OCI-LY7 (cell line): ENCODE measurements around the gene SLCO2A1. TPM values are rescaled to one million over a fixed set of nuclear protein-coding genes. Genes with fewer than 3 reads are reported as not detected.

Experiments
- BruUV-seq: library from RNA; stranded (reverse); fragments of 400-500 nt; replicated peaks from 2 replicates; lab custom pipeline; 2021; lab: Mats Ljungman, UMichigan
- CTCF ChIA-PET: fragments of 300-600 bp; sonication (Branson Sonifier 250); formaldehyde crosslinking; loops from one replicate; lab custom pipeline; 2022; ENCODE audit warnings: antibody characterized with exemption; ENCODE audit not compliant: unreplicated experiment; lab: Charles Lee
- POLR2A ChIA-PET: fragments of 300-600 bp; sonication (Branson Sonifier 250); formaldehyde crosslinking; loops from one replicate; lab custom pipeline; 2022; ENCODE audit warnings: antibody characterized with exemption; lab: Charles Lee
- DNase-seq: peaks from one replicate; pipeline ENCODE4 v3.0.0-alpha.2; 2015; ENCODE audit warnings: low spot score
- H2AFZ ChIP-seq: fragments of 200-600 bp; sonication (generic), shearing (Covaris generic); 2 replicates; pipeline ENCODE4 v1.6.1; 2014; ENCODE audit warnings: mild to moderate bottlenecking, antibody characterized with exemption, low read length, moderate library complexity
- H3K27ac ChIP-seq: fragments of 200-600 bp; sonication (generic); 2 replicates; pipeline ENCODE4 v1.5.1; 2014; ENCODE audit warnings: mixed run types, low read depth, mild to moderate bottlenecking, moderate library complexity, low read length, inconsistent platforms; ENCODE audit not compliant: poor library complexity, severe bottlenecking
- H3K36me3 ChIP-seq: fragments of 200-600 bp; sonication (generic); 2 replicates; pipeline ENCODE4 v1.6.1; 2014; ENCODE audit warnings: mild to moderate bottlenecking, antibody characterized with exemption, low read length, moderate library complexity, mixed read lengths; ENCODE audit not compliant: insufficient read depth
- H3K4me1 ChIP-seq: fragments of 200-600 bp; sonication (generic); 2 replicates; pipeline ENCODE4 v1.5.1; 2014; ENCODE audit warnings: mild to moderate bottlenecking, low read length; ENCODE audit not compliant: insufficient read depth, poor library complexity, severe bottlenecking
- H3K4me2 ChIP-seq: fragments of 200-600 bp; sonication (generic); 2 replicates; pipeline ENCODE4 v1.6.1; 2014; ENCODE audit warnings: mild to moderate bottlenecking, low read length
- H3K4me3 ChIP-seq: fragments of 200-600 bp; sonication (generic); 2 replicates; pipeline ENCODE4 v1.5.1; 2014; ENCODE audit warnings: mild to moderate bottlenecking, low read depth, low read length; ENCODE audit not compliant: poor library complexity, severe bottlenecking
- H3K79me2 ChIP-seq: fragments of 200-600 bp; sonication (generic); 2 replicates; pipeline ENCODE4 v1.6.1; 2016; ENCODE audit warnings: low read depth, mild to moderate bottlenecking, low read length, moderate library complexity, mixed read lengths; ENCODE audit not compliant: insufficient read depth
- H3K9me2 ChIP-seq: fragments of 200-600 bp; sonication (generic); 2 replicates; pipeline ENCODE4 v1.6.1; 2016; ENCODE audit warnings: mild to moderate bottlenecking, low read length, mixed read lengths; ENCODE audit not compliant: insufficient read depth
- H3K9me3 ChIP-seq: fragments of 200-600 bp; sonication (generic); 2 replicates; pipeline ENCODE4 v1.6.1; 2014; ENCODE audit warnings: mild to moderate bottlenecking, mixed run types, low read length, mixed read lengths
- H4K20me1 ChIP-seq: fragments of 200-600 bp; sonication (generic); 2 replicates; pipeline ENCODE4 v1.6.1; 2014; ENCODE audit warnings: mild to moderate bottlenecking, antibody characterized with exemption, low read length, moderate library complexity, mixed read lengths; ENCODE audit not compliant: insufficient read depth
- CTCF ChIP-seq: fragments of 200-600 bp; sonication (generic); conservative IDR thresholded peaks from 2 replicates; pipeline ENCODE4 v1.5.1; 2014; ENCODE audit warnings: mild to moderate bottlenecking, antibody characterized with exemption, low read length, moderate library complexity, mixed read lengths
- EZH2phosphoT487 ChIP-seq: fragments of 200-600 bp; sonication (generic); IDR thresholded peaks from 2 replicates; pipeline ENCODE4 v1.6.1; 2018; ENCODE audit warnings: low read depth, borderline replicate concordance, mild to moderate bottlenecking, mixed run types, antibody characterized with exemption, low read length, moderate library complexity, mixed read lengths
- intact Hi-C: fragments of 100-400 bp; cut with micrococcal nuclease; formaldehyde crosslinking; loops from one replicate; pipeline ENCODE4 v1.10.0; 2022; ENCODE audit not compliant: unreplicated experiment
- total RNA-seq, 2 experiments: library from RNA; depleted of rRNA in 1 of 2; stranded (reverse); fragments of >200 nt in 1 of 2; shearing (Covaris generic) in 1 of 2; gene quantifications; 2 replicates each; pipeline ENCODE4 v1.2.3, GENCODE V29; 2014 to 2022

The SLCO2A1 gene
- total RNA-seq, 2 experiments from 2014 or later, result not detected

GRCh38 chr3:133948996-133949395 is 80.7 kb downstream of the SLCO2A1 start:
- Histone ChIP-seq H2AFZ (no peak overlapping the region), H3K36me3 (no peaks in the 10 kb centered on the region), H3K27ac (no peak overlapping the region), H4K20me1 (no peaks in the 10 kb centered on the region), H3K9me3 (no peaks in the 10 kb centered on the region), H3K9me2 (no peaks in the 10 kb centered on the region), H3K79me2 (no peaks in the 10 kb centered on the region), H3K4me2 (no peak overlapping the region), H3K4me3 (no peak overlapping the region), H3K4me1 (no peaks in the 10 kb centered on the region)
- no peak for TF ChIP-seq CTCF
- no peak for TF ChIP-seq EZH2phosphoT487
- ChIA-PET POLR2A (interaction anchor here (0.6 kb wide), 1 partner anchor 1232 kb away, joined by 3 read pairs; no protein-coding TSS in a partner anchor), CTCF (no interaction called here)
- BruUV-seq, result no TSS peak
- DNase-seq, result no peak
- intact Hi-C loops, result no loop called here

DNA sequence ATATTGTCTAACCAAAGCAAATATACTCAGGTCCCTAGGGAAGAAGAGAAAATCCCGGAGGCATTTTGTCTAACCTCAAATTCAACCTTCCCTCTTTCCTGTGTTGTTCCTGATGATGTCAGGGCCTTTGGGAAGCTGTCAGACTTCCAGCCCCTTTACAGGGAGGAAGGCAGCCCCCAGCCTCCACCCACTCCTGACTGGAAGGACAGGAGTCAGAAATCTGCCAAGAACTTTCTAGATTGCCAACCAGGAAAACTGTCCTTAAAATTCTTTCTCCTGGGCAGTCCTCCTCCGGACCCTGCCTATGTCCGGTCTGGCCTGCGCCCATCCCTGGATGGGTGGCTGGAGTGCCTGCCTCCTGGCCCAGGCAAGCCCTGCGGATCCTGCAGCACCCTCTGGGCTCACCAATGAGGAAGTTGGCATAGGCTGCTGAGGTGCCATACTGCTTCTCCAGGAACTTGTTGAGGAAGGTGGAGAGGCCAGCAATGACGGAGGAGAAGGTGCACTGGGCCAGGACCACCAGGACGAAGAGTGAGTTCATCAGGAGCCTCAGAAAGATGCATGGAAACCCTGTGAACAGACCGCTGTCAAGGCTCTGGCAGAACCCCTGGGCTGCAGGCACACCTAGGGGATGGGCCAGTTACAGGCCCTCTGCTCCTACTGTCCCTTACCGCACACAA is 81.5 kb downstream of the SLCO2A1 start:
- intact Hi-C loops, result no loop called here
- ChIA-PET POLR2A (no interaction called here), CTCF (no interaction called here)
- H3K4me2 ChIP-seq, result no peak overlapping the region
- H3K27ac ChIP-seq, result no peak overlapping the region
- H3K36me3 ChIP-seq, result no peaks in the 10 kb centered on the region
- H3K79me2 ChIP-seq, result no peaks in the 10 kb centered on the region
- no TSS peak for BruUV-seq
- no peak overlapping the region for H2AFZ ChIP-seq
- no peaks in the 10 kb centered on the region for H3K9me3 ChIP-seq
- H4K20me1 ChIP-seq, result no peaks in the 10 kb centered on the region
- H3K9me2 ChIP-seq, result no peaks in the 10 kb centered on the region
- no peaks in the 10 kb centered on the region for H3K4me1 ChIP-seq
- no peak for DNase-seq
- H3K4me3 ChIP-seq, result no peak overlapping the region
- TF ChIP-seq CTCF (no peak), EZH2phosphoT487 (no peak)

DNA sequence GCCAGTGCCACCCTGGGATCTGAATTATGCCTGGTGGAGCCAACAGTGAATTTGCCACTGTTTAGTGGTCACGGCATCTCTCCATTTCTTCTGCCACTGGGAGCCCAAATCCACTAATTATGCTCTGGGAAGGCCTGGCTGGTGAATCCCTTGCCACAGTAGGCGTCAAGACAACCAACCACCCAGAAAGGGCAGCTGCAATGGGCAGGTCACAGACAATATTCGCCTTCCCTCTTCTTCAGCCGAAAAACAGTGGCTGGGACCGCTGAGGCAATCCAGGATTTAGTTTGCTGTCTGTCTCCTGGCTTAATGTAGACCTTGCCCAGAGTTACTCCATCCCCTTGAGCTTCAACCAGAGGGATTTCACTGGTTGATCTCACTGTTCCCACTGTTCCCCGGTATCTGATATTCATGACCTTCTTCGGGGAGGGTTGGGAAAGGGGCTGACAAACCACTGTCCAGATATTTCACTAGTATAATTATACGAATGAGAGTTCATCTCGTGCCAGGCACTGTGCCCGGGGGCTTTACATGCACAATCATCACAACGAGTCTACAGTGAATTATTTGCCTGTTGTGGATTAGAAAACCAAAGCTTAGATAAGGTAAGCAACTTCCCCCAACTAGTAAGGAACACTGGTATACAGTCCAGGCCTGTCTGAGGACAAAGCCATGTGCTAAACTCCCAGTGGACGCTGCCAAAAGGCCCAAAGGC is 84.2 kb downstream of the SLCO2A1 start:
- CTCF ChIA-PET, result no interaction called here

More for the DNA sequence above, 84.2 kb downstream of the SLCO2A1 start:
- Histone ChIP-seq H2AFZ (no peak overlapping the region), H3K79me2 (no peaks in the 10 kb centered on the region), H4K20me1 (no peaks in the 10 kb centered on the region), H3K4me2 (no peak overlapping the region), H3K36me3 (no peaks in the 10 kb centered on the region), H3K4me1 (no peaks in the 10 kb centered on the region), H3K27ac (no peak overlapping the region), H3K9me2 (no peaks in the 10 kb centered on the region), H3K4me3 (no peak overlapping the region), H3K9me3 (no peaks in the 10 kb centered on the region)
- BruUV-seq, result no TSS peak
- no peak for DNase-seq
- intact Hi-C loops, result no loop called here
- POLR2A ChIA-PET, result interaction anchor here (0.6 kb wide), 1 partner anchor 23 kb away, joined by 3 read pairs; no protein-coding TSS in a partner anchor
- no peak for TF ChIP-seq EZH2phosphoT487
- no peak for TF ChIP-seq CTCF
